Airway epithelial cell (primary cell): Measurements from ENCODE around the gene NOTCH4. TPM values are rescaled to one million over a fixed set of nuclear protein-coding genes. Genes with fewer than 3 reads are reported as not detected.

ENCODE experiments used
- total RNA-seq: library from RNA; depleted of rRNA; stranded (reverse); fragments of >200 nt; gene quantifications from 2 replicates; pipeline ENCODE4 v1.2.3, GENCODE V29; 2015

The NOTCH4 gene
- total RNA-seq: 0.71 and 0.98 TPM in 2 replicates

GRCh38 chr6:32223258-32224235, at the start of gene NOTCH4:
NOTCH4 (minus strand) TSS chr6:32224067; CDS start chr6:32223928, 139 bp downstream.

GRCh38 chr6:32192608-32193039, 31.2 kb downstream of the NOTCH4 start, which contains the start of gene GPSM3:
GPSM3 (minus strand) TSS chr6:32192643; CDS start chr6:32192513, 130 bp downstream.

GRCh38 chr6:32190054-32190851, 33.6 kb downstream of the NOTCH4 start, which contains the start of gene PBX2:
PBX2 (minus strand) TSS chr6:32190202; CDS start chr6:32189915, 287 bp downstream.

GRCh38 chr6:32184084-32184640, 39.7 kb downstream of the NOTCH4 start, which contains the start of gene AGER:
AGER (minus strand) TSS chr6:32184253; CDS start chr6:32184222, 31 bp downstream.

GRCh38 chr6:32177788-32178546, 45.9 kb downstream of the NOTCH4 start, which contains the start of gene RNF5:
RNF5 (plus strand) TSS chr6:32178405; CDS start chr6:32178512, 107 bp downstream.

DNA sequence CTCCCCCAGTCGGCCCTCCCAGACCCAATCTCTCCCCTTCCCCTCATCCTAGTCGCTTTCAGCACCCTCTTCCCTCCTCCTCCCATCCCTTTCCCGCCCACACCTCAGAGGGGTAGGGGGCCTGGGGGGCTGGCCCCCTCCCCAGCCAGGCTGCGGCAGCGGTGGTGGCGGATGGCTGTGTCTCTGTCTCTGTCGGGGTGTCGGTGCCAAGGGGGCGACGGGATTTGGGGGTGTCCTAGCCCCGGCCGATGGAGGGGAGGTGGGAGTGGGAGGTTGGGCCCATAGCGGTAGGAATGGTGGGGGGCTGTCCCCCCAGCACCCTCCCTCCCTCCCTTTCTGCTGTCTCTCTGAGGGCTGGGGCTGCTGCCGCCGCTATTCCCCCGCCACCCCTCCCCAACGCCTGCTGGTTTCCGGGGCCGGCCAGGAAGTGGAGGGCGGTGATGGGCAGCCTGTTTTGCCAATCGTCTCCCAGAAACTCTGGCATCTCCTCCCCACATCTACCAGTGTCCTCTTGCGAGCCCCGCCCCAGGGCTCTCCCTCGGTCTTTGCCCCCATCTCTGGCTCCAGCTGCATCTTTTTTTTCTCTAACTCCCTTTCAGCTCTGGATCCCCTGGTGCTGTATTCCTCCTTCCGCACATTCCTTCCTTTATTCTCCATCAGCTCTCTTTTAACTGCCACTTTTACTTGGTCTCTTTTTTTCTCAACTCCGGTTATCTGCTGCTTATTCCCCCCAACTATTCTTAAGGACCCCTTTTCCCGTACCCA, 48.0 kb downstream of the NOTCH4 start, which contains the start of gene AGPAT1:
Gene AGPAT1 (minus strand): TSS at position 374 of the 765 bp plus-strand sequence. CDS start 4,588 bp downstream, outside the sequence.

GRCh38 chr6:32164295-32164694, 59.6 kb downstream of the NOTCH4 start, which contains the start of gene EGFL8:
EGFL8 (plus strand) TSS chr6:32164595; CDS start chr6:32166166, 1,571 bp downstream.

DNA sequence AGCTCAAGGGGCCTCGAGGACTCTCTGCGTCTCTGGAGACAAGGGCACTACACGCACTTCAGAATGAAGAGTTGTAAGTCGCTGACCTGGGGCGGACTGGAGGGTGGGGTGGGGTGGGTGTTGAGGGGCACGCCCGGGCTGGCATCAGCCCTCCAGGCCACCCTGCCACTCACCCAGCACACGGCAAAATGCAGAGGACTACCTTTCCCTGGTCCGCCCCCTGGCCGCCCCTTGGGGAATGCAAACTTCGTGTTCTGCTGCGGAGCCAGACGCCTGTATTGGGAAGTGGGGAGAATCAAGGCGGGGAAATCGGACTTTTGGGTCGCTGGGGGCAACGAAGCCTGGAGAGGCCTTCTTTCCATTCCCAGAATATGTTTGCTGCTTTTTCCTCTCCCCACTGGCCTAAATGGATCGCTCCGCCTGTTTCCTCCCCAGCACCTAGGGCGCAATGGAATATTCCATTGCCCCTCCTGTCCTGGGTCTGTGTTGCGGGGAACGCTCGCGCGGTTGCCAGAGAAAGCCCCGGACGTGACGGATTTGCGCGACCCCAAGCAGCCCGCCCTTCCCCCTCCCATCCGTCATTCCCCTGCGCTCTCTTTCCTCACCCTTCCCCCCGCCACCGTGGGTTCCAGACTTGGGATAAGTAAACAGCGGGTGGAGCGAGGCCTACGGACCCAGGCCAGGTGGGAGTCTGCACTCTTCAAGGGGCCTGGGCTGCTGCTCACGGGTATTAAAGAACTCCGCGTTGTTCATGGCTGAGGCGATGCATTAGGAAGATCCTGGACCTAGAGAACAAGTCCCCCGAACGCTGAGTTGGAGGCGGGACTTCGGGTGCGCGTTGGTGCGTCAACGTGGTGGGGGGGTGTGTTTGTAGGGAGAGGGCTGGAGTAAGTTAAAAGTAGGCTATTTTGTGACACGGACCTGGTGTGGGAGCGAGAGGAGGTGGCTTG, 70.0 kb downstream of the NOTCH4 start, which contains the start of gene PPT2:
Gene PPT2 (plus strand): TSS at position 578 of the 950 bp plus-strand sequence. CDS start 454 bp downstream, outside the sequence.

DNA sequence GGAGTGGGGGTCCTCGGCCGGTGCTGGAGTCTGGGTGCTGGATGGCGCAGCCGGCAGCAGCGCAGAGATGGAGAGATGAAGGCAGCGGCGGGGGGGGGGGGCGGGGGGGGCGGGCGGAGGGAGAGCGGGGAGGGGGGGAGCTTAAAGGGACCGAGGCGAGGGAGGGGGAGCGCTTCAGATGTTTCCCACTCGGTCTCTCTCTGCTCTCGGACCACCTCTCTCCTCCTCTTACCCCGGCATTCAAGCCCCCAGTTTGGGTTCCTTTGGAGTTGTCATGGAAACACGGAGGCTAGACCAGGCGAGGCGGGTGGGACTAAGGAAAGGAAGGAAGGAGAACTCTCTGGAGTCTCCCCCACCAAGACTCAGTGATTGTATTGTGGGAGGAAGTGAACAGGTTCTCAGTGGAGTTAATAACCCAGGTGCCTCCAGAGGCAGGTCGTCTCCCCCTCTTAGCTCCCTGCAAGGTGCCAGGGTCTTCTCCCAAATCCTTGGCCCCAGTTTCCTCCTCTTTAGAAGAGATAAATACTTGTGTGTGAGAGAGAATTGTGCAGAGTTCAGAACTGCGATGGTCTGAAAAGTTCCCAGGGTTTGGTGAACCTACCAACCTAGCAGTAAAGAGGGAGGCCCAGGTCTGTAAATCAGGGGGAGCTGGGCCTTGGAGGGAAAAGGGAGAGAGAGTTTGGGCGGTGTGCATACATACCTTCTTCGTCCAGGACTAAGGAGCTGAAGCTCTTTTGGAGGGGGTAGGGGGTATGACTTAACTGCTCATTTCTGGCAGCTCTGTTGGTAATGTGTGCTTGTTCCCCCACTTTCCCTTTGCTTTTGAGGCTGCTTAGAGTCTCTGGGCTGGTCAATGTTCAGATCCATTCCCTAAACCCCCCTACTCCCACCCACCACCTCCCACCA, 71.8 kb downstream of the NOTCH4 start, which contains the start of gene PRRT1:
Gene PRRT1 (minus strand): TSS at position 77 of the 906 bp plus-strand sequence. CDS start 112 bp downstream, outside the sequence.

Other genes with a start within 250 kb of the NOTCH4 start
- gene C4A, start 242.0 kb downstream of the NOTCH4 start, total RNA-seq: 0.05 and 1.1 TPM in 2 replicates
- 0.09 and 1.1 TPM in 2 replicates for gene C4B, start 209.3 kb downstream of the NOTCH4 start, total RNA-seq
- 0.28 TPM in 1 of 2 replicates, not detected in the other for gene CYP21A2, start 185.7 kb downstream of the NOTCH4 start, total RNA-seq
- under 0.01 and 0.05 TPM in 2 replicates for gene TNXB, start 114.7 kb downstream of the NOTCH4 start, total RNA-seq
- 20.4 and 29.6 TPM in 2 replicates for gene ATF6B, start 95.8 kb downstream of the NOTCH4 start, total RNA-seq
- gene FKBPL, start 93.8 kb downstream of the NOTCH4 start, total RNA-seq: 5.4 and 9.8 TPM in 2 replicates
- gene PRRT1, start 72.1 kb downstream of the NOTCH4 start, total RNA-seq: 0.42 TPM in 1 of 2 replicates, not detected in the other
- 22.6 and 27.9 TPM in 2 replicates for gene PPT2, start 69.9 kb downstream of the NOTCH4 start, total RNA-seq
- 3.0 and 6.0 TPM in 2 replicates for gene EGFL8, start 59.5 kb downstream of the NOTCH4 start, total RNA-seq
- gene AGPAT1, start 48.0 kb downstream of the NOTCH4 start, total RNA-seq: 45.0 and 51.9 TPM in 2 replicates
- 40.7 and 42.6 TPM in 2 replicates for gene RNF5, start 45.7 kb downstream of the NOTCH4 start, total RNA-seq
- 1.2 and 2.0 TPM in 2 replicates for gene AGER, start 39.8 kb downstream of the NOTCH4 start, total RNA-seq
- gene PBX2, start 33.9 kb downstream of the NOTCH4 start, total RNA-seq: 36.3 and 48.5 TPM in 2 replicates
- gene GPSM3, start 31.4 kb downstream of the NOTCH4 start, total RNA-seq: 6.3 and 7.2 TPM in 2 replicates
- not detected in 2 replicates for gene TSBP1, start 147.8 kb upstream of the NOTCH4 start, total RNA-seq
- gene BTNL2, start 183.1 kb upstream of the NOTCH4 start, total RNA-seq: not detected in 2 replicates
- 0.35 TPM in 1 of 2 replicates, not detected in the other for gene HLA-DRA, start 215.8 kb upstream of the NOTCH4 start, total RNA-seq